K562 (cell line): ENCODE data around the gene RAB12. TPM values are rescaled to one million over a fixed set of nuclear protein-coding genes. Genes with fewer than 3 reads are reported as not detected.

ENCODE experiments used
- ATAC-seq: fragments of 200-7000 bp; cut with Tn5 transposase; 3 replicates; pipeline ENCODE4 v1.9.1; 2020; ENCODE audit warnings: moderate library complexity
- BruUV-seq: library from RNA; stranded (reverse); fragments of 400-500 nt; replicated peaks from 2 replicates; lab custom pipeline; 2021; lab: Mats Ljungman, UMichigan
- CTCF ChIA-PET: fragments of 300-600 bp; formaldehyde crosslinking; extraction: SDS; loops from one replicate; lab custom pipeline; 2021; ENCODE audit warnings: low intra/inter-chr PET ratio; lab: Yijun Ruan, JAX
- POLR2A ChIA-PET: fragments of 300-600, 350-650 bp; sonication (Branson Sonifier 250); formaldehyde crosslinking; extraction: SDS; loops from one replicate; lab custom pipeline; 2021; ENCODE audit warnings: antibody characterized with exemption, inconsistent platforms; lab: Yijun Ruan, JAX
- DNase-seq, 4 experiments: peaks; one replicate each; pipeline versions ENCODE4 v3.0.0 to v3.0.0-alpha.2; 2011 to 2018; ENCODE audit warnings: low spot score in 3 of 4, mixed read lengths in 3 of 4; ENCODE audit errors: extremely low read depth in 1 of 4
- FAIRE-seq: peaks from 2 replicates; lab custom pipeline; 2011; peaks lifted over from hg19 to GRCh38; lab: Jason Lieb, UNC
- H2AFZ ChIP-seq: 2 replicates; pipeline ENCODE4 v1.6.0; 2011; ENCODE audit warnings: low read depth, low read length, control low read depth, inconsistent platforms
- H3K27ac ChIP-seq: fragments of 200-600 bp; 3 replicates; pipeline ENCODE4 v1.8.0; 2011; ENCODE audit warnings: low read depth, mild to moderate bottlenecking, control low read depth, inconsistent platforms, low read length, moderate library complexity, mixed read lengths; ENCODE audit errors: extremely low read depth
- H3K27me3 ChIP-seq, 2 experiments: fragments of 300-600 bp in 1 of 2; 2 replicates in 1 of 2; 3 replicates in 1 of 2; pipeline versions ENCODE4 v1.6.0 to v1.8.0; 2011; ENCODE audit warnings: inconsistent platforms in 2 of 2, low read length in 2 of 2, mild to moderate bottlenecking in 1 of 2, mixed read lengths in 1 of 2, moderate library complexity in 1 of 2; ENCODE audit not compliant: control insufficient read depth in 2 of 2, insufficient read depth in 2 of 2
- H3K36me3 ChIP-seq: fragments of 300-600 bp; 3 replicates; pipeline ENCODE4 v1.8.0; 2011; ENCODE audit warnings: mild to moderate bottlenecking, low read length, inconsistent platforms; ENCODE audit not compliant: control insufficient read depth, insufficient read depth
- H3K4me1 ChIP-seq, 2 experiments: fragments of 200-600 bp in 1 of 2; replicated peaks in 1 of 2; 2 replicates in 1 of 2; 3 replicates in 1 of 2; pipeline versions ENCODE4 v1.5.1 to v1.8.0; 2011; ENCODE audit warnings: inconsistent platforms in 2 of 2, low read length in 2 of 2, mild to moderate bottlenecking in 1 of 2, mixed read lengths in 1 of 2, moderate library complexity in 1 of 2; ENCODE audit not compliant: control insufficient read depth in 2 of 2, insufficient read depth in 2 of 2
- H3K4me2 ChIP-seq: 2 replicates; pipeline ENCODE4 v1.6.1; 2011; ENCODE audit warnings: low read length, control low read depth, inconsistent platforms, mixed read lengths; ENCODE audit not compliant: insufficient read depth
- H3K4me3 ChIP-seq: fragments of 200-600 bp; sonication (generic), shearing (Covaris generic); 2 replicates; pipeline ENCODE4 v1.5.1; 2016; ENCODE audit warnings: control low read depth, inconsistent platforms
- H3K79me2 ChIP-seq: fragments of 200-600 bp; 3 replicates; pipeline ENCODE4 v1.8.0; 2011; ENCODE audit warnings: low read length, inconsistent platforms; ENCODE audit not compliant: control insufficient read depth, insufficient read depth
- H3K9ac ChIP-seq, 2 experiments: 2 replicates each; pipeline versions ENCODE4 v1.6.0 to v1.6.1; 2011; ENCODE audit warnings: low read depth in 2 of 2, low read length in 2 of 2, control low read depth in 1 of 2, inconsistent platforms in 1 of 2, mild to moderate bottlenecking in 1 of 2, mixed read lengths in 1 of 2; ENCODE audit not compliant: insufficient read depth in 1 of 2
- H3K9me1 ChIP-seq: one replicate; pipeline ENCODE4 v1.6.0; 2011; ENCODE audit warnings: inconsistent platforms, mild to moderate bottlenecking, low read length, moderate library complexity; ENCODE audit not compliant: control insufficient read depth, insufficient read depth
- H3K9me3 ChIP-seq: replicated peaks from 2 replicates; pipeline ENCODE4 v1.5.1; 2011; ENCODE audit warnings: low read depth, low read length, inconsistent platforms; ENCODE audit not compliant: control insufficient read depth, insufficient read depth
- H4K20me1 ChIP-seq: replicated peaks from 2 replicates; pipeline ENCODE4 v1.6.1; 2011; ENCODE audit warnings: low read length, inconsistent platforms, mixed read lengths; ENCODE audit not compliant: control insufficient read depth, insufficient read depth
- ARID1B ChIP-seq: fragments of 450-650 bp; IDR thresholded peaks from 2 replicates; pipeline ENCODE4 v1.6.1; 2016; ENCODE audit warnings: antibody characterized with exemption, mild to moderate bottlenecking, inconsistent platforms
- BCOR ChIP-seq: fragments of 450-650 bp; IDR thresholded peaks from 2 replicates; pipeline ENCODE4 v1.6.1; 2016
- CBFA2T2 ChIP-seq: fragments of 450-650 bp; conservative IDR thresholded peaks from 2 replicates; pipeline ENCODE4 v1.6.1; 2017; ENCODE audit warnings: mild to moderate bottlenecking
- CBFA2T3 ChIP-seq: fragments of 450-650 bp; IDR thresholded peaks from 2 replicates; pipeline ENCODE4 v1.6.1; 2017
- CBX3 ChIP-seq, 2 experiments: IDR thresholded peaks; 1 replicate in 1 of 2; 2 replicates in 1 of 2; pipeline ENCODE4 v1.6.1; 2012; ENCODE audit warnings: inconsistent platforms in 2 of 2, low read length in 2 of 2, borderline replicate concordance in 1 of 2, control low read depth in 1 of 2
- DPF2 ChIP-seq: fragments of 450-650 bp; IDR thresholded peaks from 2 replicates; pipeline ENCODE4 v1.6.1; 2016
- GATA2 ChIP-seq: sonication (generic); formaldehyde crosslinking; IDR thresholded peaks from 2 replicates; pipeline ENCODE4 v1.4.0; 2020; ENCODE audit warnings: mild to moderate bottlenecking, missing genetic modification reagents
- MEIS2 ChIP-seq: fragments of 450-650 bp; IDR thresholded peaks from 2 replicates; pipeline ENCODE4 v1.6.1; 2014; ENCODE audit warnings: mild to moderate bottlenecking; ENCODE audit not compliant: partially characterized antibody
- MTA2 ChIP-seq: fragments of 450-650 bp; IDR thresholded peaks from 2 replicates; pipeline ENCODE4 v1.6.1; 2016; ENCODE audit warnings: low read depth
- NCOR1 ChIP-seq: fragments of 450-650 bp; IDR thresholded peaks from 2 replicates; pipeline ENCODE4 v1.6.1; 2016; ENCODE audit warnings: mild to moderate bottlenecking, moderate library complexity
- TAL1 ChIP-seq: fragments of 450-650 bp; IDR thresholded peaks from 2 replicates; pipeline ENCODE4 v1.6.1; 2016; ENCODE audit warnings: mild to moderate bottlenecking
- TARDBP ChIP-seq: fragments of 450-650 bp; IDR thresholded peaks from 2 replicates; pipeline ENCODE4 v1.6.1; 2016
- TCF3 ChIP-seq: sonication (generic); formaldehyde crosslinking; IDR thresholded peaks from 2 replicates; pipeline ENCODE4 v1.4.0; 2020; ENCODE audit warnings: mild to moderate bottlenecking, missing genetic modification reagents
- WGBS: fragments of 100-300 bp; shearing (Covaris generic); methylation state at CpG from one replicate; pipeline ENCODE4 v1.1.6; 2016; ENCODE audit warnings: low coverage, mixed read lengths; ENCODE audit not compliant: insufficient coverage; ENCODE audit errors: missing lambda C conversion rate; 5-methylcytosine and 5-hydroxymethylcytosine counted together
- in situ Hi-C: fragments of 300-500 bp; cut with MboI; formaldehyde crosslinking; loops from 4 replicates; pipeline ENCODE4 v1.15.0; 2018; ENCODE audit warnings: inconsistent platforms, mixed read lengths
- intact Hi-C: fragments of 100-400 bp; cut with micrococcal nuclease; formaldehyde crosslinking; loops from 2 replicates; pipeline ENCODE4 v1.14.2; 2022
- polyA plus RNA-seq, 8 experiments: library from polyadenylated mRNA; depleted of rRNA in 4 of 8; stranded (reverse) in 5 of 8; unstranded in 3 of 8; fragments of >200 nt; fragmentation: Nextera tagmentation in 2 of 8; fragmentation: Illumina TruSeq in 1 of 8; extraction: Ambion mirVana in 2 of 8; extraction: Trizol in 1 of 8; gene quantifications; 2 replicates each; pipeline versions ENCODE4 v1.2.1 to v1.2.3, GENCODE V29; 2011 to 2014; ENCODE audit warnings: inconsistent platforms in 1 of 8, missing spikeins in 1 of 8
- total RNA-seq, 7 experiments: library from RNA; depleted of rRNA in 6 of 7; stranded (reverse); fragments of >200 nt in 6 of 7; fragmentation: Illumina TruSeq in 2 of 7; extraction: Trizol in 2 of 7; gene quantifications; 2 replicates each; pipeline versions ENCODE4 v1.2.1 to v1.2.3, GENCODE V29; 2011 to 2021; ENCODE audit warnings: low replicate concordance in 1 of 7
- TF ChIP-seq, protein P1 (sequence below): sonication (generic); formaldehyde crosslinking; IDR thresholded peaks from 2 replicates; pipeline ENCODE4 v1.8.0; 2022; ENCODE audit warnings: mild to moderate bottlenecking, missing genetic modification reagents
- TF ChIP-seq, protein P2 (sequence below): fragments of 450-650 bp; IDR thresholded peaks from 2 replicates; pipeline ENCODE4 v1.6.1; 2017; ENCODE audit warnings: mild to moderate bottlenecking, moderate library complexity
- TF ChIP-seq, protein P3 (sequence below): fragments of 450-650 bp; IDR thresholded peaks from 2 replicates; pipeline ENCODE4 v1.6.1; 2018; ENCODE audit not compliant: partially characterized antibody

Gene RAB12
- total and polyA plus RNA-seq, 9 of the 15 experiments (the other 6 are each of a cell fraction or from before 2014, with no cell fraction given) = 0.48 to 21.6 (median 18.8) TPM

DNA sequence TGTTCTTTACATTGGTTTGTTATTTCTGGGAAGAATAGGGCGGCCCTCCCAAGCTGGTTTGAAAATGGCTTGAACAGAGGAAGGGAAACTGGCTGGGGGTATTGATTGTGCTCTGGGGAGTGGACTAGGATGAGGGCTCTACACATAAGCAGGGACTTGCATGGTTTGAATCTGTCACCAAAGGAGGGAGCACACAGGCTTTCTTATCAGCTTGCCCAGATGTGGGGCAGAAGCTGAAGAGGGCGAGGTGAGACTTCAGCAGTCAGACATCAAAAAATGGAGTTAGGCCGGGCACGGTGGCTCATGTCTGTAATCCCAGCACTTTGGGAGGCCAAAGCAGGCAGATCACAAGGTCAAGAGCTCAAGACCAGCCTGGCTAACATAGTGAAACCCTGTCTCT is 7.2 kb upstream of the RAB12 start:
- H4K20me1 ChIP-seq = no peaks in the 10 kb centered on the region
- no TSS peak for BruUV-seq
- peaks cover 6 to 14% of the 10 kb centered on the region in 2 experiments; a peak in 4 of 5 replicates for H3K27me3 ChIP-seq
- H2AFZ ChIP-seq = no peak overlapping the region
- H3K9ac ChIP-seq = no peak overlapping the region
- no peak overlapping the region for H3K27ac ChIP-seq
- H3K79me2 ChIP-seq = no peaks in the 10 kb centered on the region
- no peaks in the 10 kb centered on the region for H3K9me3 ChIP-seq
- H3K9me1 ChIP-seq = no peaks in the 10 kb centered on the region
- H3K36me3 ChIP-seq = no peaks in the 10 kb centered on the region
- FAIRE-seq (peak; percentile 60), DNase-seq (peak in 2 of 4 experiments; percentile 33 to 65), ATAC-seq (peak; percentile 75)
- ChIA-PET CTCF (no interaction called here), POLR2A (interaction anchor here (0.6 kb wide), 1 partner anchor 760 kb away, joined by 3 read pairs; no protein-coding TSS in a partner anchor)
- H3K4me1 ChIP-seq = peaks cover 3 to 5% of the 10 kb centered on the region in 2 experiments; a peak in 3 of 5 replicates
- no peak overlapping the region for H3K4me2 ChIP-seq
- intact Hi-C loops (no loop called here), in situ Hi-C loops (no loop called here)
- 5% methylated on average over 4 of the region's 4 CpGs for WGBS
- no peak overlapping the region for H3K4me3 ChIP-seq
- TF ChIP-seq TARDBP = no peak
- TF ChIP-seq MTA2 = 0 out of 2 replicates have a peak, but pooled peaks have one; percentile 18
- TF ChIP-seq, protein P1, sequence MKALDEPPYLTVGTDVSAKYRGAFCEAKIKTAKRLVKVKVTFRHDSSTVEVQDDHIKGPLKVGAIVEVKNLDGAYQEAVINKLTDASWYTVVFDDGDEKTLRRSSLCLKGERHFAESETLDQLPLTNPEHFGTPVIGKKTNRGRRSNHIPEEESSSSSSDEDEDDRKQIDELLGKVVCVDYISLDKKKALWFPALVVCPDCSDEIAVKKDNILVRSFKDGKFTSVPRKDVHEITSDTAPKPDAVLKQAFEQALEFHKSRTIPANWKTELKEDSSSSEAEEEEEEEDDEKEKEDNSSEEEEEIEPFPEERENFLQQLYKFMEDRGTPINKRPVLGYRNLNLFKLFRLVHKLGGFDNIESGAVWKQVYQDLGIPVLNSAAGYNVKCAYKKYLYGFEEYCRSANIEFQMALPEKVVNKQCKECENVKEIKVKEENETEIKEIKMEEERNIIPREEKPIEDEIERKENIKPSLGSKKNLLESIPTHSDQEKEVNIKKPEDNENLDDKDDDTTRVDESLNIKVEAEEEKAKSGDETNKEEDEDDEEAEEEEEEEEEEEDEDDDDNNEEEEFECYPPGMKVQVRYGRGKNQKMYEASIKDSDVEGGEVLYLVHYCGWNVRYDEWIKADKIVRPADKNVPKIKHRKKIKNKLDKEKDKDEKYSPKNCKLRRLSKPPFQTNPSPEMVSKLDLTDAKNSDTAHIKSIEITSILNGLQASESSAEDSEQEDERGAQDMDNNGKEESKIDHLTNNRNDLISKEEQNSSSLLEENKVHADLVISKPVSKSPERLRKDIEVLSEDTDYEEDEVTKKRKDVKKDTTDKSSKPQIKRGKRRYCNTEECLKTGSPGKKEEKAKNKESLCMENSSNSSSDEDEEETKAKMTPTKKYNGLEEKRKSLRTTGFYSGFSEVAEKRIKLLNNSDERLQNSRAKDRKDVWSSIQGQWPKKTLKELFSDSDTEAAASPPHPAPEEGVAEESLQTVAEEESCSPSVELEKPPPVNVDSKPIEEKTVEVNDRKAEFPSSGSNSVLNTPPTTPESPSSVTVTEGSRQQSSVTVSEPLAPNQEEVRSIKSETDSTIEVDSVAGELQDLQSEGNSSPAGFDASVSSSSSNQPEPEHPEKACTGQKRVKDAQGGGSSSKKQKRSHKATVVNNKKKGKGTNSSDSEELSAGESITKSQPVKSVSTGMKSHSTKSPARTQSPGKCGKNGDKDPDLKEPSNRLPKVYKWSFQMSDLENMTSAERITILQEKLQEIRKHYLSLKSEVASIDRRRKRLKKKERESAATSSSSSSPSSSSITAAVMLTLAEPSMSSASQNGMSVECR (CRISPR knock-in tag) = no peak
- TF ChIP-seq DPF2 = peak; percentile 62
- peak; percentile 63; the same call in 1 of the 2 replicates for TF ChIP-seq TAL1
- TF ChIP-seq MEIS2 = peak; percentile 53
- TF ChIP-seq, protein P2, sequence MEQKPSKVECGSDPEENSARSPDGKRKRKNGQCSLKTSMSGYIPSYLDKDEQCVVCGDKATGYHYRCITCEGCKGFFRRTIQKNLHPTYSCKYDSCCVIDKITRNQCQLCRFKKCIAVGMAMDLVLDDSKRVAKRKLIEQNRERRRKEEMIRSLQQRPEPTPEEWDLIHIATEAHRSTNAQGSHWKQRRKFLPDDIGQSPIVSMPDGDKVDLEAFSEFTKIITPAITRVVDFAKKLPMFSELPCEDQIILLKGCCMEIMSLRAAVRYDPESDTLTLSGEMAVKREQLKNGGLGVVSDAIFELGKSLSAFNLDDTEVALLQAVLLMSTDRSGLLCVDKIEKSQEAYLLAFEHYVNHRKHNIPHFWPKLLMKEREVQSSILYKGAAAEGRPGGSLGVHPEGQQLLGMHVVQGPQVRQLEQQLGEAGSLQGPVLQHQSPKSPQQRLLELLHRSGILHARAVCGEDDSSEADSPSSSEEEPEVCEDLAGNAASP = no peak
- TF ChIP-seq, protein P3, sequence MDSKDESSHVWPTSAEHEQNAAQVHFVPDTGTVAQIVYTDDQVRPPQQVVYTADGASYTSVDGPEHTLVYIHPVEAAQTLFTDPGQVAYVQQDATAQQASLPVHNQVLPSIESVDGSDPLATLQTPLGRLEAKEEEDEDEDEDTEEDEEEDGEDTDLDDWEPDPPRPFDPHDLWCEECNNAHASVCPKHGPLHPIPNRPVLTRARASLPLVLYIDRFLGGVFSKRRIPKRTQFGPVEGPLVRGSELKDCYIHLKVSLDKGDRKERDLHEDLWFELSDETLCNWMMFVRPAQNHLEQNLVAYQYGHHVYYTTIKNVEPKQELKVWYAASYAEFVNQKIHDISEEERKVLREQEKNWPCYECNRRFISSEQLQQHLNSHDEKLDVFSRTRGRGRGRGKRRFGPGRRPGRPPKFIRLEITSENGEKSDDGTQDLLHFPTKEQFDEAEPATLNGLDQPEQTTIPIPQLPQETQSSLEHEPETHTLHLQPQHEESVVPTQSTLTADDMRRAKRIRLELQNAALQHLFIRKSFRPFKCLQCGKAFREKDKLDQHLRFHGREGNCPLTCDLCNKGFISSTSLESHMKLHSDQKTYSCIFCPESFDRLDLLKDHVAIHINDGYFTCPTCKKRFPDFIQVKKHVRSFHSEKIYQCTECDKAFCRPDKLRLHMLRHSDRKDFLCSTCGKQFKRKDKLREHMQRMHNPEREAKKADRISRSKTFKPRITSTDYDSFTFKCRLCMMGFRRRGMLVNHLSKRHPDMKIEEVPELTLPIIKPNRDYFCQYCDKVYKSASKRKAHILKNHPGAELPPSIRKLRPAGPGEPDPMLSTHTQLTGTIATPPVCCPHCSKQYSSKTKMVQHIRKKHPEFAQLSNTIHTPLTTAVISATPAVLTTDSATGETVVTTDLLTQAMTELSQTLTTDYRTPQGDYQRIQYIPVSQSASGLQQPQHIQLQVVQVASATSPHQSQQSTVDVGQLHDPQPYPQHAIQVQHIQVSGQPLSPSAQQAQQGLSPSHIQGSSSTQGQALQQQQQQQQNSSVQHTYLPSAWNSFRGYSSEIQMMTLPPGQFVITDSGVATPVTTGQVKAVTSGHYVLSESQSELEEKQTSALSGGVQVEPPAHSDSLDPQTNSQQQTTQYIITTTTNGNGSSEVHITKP = no peak
- TF ChIP-seq TCF3 (CRISPR knock-in tag) = peak; percentile 79
- TF ChIP-seq CBX3 (IDR thresholded peaks at IDR 0.05; ENCODE audit: borderline replicate concordance in 1 of 2, low read length in 2 of 2) = no peak
- peak; percentile 76 for TF ChIP-seq ARID1B
- 0 out of 2 replicates have a peak, but pooled peaks have one; percentile 13 for TF ChIP-seq GATA2 (CRISPR knock-in tag)
- peak; percentile 68 for TF ChIP-seq CBFA2T2
- peak; percentile 75 for TF ChIP-seq CBFA2T3
- peak; percentile 44; the same call in 1 of the 2 replicates for TF ChIP-seq NCOR1
- TF ChIP-seq BCOR = 0 out of 2 replicates have a peak, but pooled peaks have one; percentile 9
